ENCODE data around the gene CDH23.

DNA sequence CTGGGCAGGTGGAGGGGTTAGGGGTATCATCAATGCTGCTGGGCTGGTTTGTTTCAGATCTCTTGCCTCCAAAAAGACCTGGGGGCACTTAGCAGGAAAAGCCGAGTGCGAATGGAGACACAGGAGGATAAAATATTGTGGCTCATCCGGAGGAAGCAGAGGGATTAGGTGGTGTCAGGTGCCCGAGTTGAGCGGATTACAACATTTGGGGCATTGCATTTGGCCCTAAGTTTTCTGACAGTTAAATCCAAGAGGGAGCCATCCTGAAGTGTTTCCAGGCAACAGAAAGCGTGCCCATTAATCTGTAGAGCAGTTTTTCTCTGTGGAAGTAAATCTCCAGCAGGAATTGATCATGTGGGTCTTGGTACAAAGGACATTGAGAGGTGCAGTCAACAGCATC lies 85.9 kb downstream of the CDH23 start:
- TF ChIP-seq CTCF (IDR thresholded peaks at IDR 0.05): no peak
- TF ChIP-seq, protein P1, sequence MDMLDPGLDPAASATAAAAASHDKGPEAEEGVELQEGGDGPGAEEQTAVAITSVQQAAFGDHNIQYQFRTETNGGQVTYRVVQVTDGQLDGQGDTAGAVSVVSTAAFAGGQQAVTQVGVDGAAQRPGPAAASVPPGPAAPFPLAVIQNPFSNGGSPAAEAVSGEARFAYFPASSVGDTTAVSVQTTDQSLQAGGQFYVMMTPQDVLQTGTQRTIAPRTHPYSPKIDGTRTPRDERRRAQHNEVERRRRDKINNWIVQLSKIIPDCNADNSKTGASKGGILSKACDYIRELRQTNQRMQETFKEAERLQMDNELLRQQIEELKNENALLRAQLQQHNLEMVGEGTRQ (CRISPR knock-in tag; IDR thresholded peaks at IDR 0.05): no peak
- TF ChIP-seq, protein P2, sequence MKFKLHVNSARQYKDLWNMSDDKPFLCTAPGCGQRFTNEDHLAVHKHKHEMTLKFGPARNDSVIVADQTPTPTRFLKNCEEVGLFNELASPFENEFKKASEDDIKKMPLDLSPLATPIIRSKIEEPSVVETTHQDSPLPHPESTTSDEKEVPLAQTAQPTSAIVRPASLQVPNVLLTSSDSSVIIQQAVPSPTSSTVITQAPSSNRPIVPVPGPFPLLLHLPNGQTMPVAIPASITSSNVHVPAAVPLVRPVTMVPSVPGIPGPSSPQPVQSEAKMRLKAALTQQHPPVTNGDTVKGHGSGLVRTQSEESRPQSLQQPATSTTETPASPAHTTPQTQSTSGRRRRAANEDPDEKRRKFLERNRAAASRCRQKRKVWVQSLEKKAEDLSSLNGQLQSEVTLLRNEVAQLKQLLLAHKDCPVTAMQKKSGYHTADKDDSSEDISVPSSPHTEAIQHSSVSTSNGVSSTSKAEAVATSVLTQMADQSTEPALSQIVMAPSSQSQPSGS (CRISPR knock-in tag; IDR thresholded peaks at IDR 0.05; ENCODE audit: borderline replicate concordance, low read depth): no peak

Measured in WTC11 (cell line).